Measurements from ENCODE around the gene CKAP5. TPM values are rescaled to one million over a fixed set of nuclear protein-coding genes. Genes with fewer than 3 reads are reported as not detected.

CKAP5 gene
- total RNA-seq, 1 experiment from 2014 or later: 171 TPM

DNA sequence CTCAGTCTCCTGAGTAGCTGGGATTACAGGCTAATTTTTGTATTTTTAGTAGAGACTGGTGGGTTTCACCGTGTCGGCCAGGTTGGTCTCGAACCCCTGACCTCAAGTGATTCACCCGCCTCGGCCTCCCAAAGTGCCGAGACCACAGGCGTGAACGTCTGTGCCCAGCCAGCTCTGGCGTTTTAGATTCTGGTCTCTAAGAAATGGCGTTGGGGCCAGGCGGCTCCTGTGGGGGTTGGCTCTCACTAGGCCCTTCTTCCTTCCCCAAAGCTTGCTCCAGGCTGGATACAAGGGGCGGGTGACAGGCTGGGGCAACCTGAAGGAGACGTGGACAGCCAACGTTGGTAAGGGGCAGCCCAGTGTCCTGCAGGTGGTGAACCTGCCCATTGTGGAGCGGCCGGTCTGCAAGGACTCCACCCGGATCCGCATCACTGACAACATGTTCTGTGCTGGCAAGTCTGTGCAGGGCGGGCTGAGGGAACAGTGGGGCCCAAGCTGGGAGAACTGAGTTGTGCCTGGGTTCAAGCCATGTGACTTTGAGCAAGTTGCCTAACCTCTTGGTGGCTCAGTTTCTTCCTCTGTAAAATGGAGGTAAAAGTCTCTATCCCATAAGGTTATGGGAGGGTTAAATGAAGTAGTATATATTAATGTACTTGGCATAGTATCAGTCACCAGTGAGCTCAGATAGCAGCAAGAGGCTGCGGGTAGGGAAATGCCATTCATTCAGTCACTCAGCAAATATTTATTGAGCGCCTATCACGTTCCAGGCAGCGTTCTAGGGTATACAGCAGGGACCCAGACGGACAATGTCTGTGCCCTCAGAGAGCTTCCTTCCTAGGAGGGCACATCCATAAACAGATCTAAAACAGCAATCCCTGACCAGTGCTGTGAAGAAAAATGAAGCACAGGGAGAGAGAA lies 116.7 kb downstream of the CKAP5 start:
- ATAC-seq (no peak), DNase-seq (ENCODE audit: low spot score) (no peak)
- POLR2A ChIA-PET: interaction anchor here (0.6 kb wide), 1 partner anchor 390 kb away, joined by 3 read pairs; no protein-coding TSS in a partner anchor
- Mint-ChIP-seq H3K36me3 (no peaks in the 10 kb centered on the region), H3K4me3 (no peak overlapping the region), H3K27ac (no peak overlapping the region), H3K4me1 (peaks cover 4% of the 10 kb centered on the region), H3K9me3 (no peaks in the 10 kb centered on the region), H3K27me3 (ENCODE audit: low read depth) (no peaks in the 10 kb centered on the region)
- CTCF ChIA-PET: no interaction called here
- TF ChIP-seq, protein P1, sequence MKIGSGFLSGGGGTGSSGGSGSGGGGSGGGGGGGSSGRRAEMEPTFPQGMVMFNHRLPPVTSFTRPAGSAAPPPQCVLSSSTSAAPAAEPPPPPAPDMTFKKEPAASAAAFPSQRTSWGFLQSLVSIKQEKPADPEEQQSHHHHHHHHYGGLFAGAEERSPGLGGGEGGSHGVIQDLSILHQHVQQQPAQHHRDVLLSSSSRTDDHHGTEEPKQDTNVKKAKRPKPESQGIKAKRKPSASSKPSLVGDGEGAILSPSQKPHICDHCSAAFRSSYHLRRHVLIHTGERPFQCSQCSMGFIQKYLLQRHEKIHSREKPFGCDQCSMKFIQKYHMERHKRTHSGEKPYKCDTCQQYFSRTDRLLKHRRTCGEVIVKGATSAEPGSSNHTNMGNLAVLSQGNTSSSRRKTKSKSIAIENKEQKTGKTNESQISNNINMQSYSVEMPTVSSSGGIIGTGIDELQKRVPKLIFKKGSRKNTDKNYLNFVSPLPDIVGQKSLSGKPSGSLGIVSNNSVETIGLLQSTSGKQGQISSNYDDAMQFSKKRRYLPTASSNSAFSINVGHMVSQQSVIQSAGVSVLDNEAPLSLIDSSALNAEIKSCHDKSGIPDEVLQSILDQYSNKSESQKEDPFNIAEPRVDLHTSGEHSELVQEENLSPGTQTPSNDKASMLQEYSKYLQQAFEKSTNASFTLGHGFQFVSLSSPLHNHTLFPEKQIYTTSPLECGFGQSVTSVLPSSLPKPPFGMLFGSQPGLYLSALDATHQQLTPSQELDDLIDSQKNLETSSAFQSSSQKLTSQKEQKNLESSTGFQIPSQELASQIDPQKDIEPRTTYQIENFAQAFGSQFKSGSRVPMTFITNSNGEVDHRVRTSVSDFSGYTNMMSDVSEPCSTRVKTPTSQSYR (CRISPR knock-in tag; IDR thresholded peaks at IDR 0.05): no peak
- TF ChIP-seq ZNF423 (CRISPR knock-in tag; IDR thresholded peaks at IDR 0.05) (no peak), HMGXB4 (CRISPR knock-in tag; IDR thresholded peaks at IDR 0.05) (no peak), NR1H2 (CRISPR knock-in tag; IDR thresholded peaks at IDR 0.05) (no peak), NR3C1 (CRISPR knock-in tag; conservative IDR thresholded peaks at IDR 0.05; ENCODE audit: low read depth) (no peak), ZNF138 (CRISPR knock-in tag; conservative IDR thresholded peaks at IDR 0.05) (no peak), NR2C2 (CRISPR knock-in tag; IDR thresholded peaks at IDR 0.05) (no peak), ATF3 (CRISPR knock-in tag; conservative IDR thresholded peaks at IDR 0.05) (no peak), ATF2 (CRISPR knock-in tag; IDR thresholded peaks at IDR 0.05; ENCODE audit: borderline replicate concordance, low read depth) (no peak), TP53 (CRISPR knock-in tag; IDR thresholded peaks at IDR 0.05) (no peak)
- TF ChIP-seq, protein P2, sequence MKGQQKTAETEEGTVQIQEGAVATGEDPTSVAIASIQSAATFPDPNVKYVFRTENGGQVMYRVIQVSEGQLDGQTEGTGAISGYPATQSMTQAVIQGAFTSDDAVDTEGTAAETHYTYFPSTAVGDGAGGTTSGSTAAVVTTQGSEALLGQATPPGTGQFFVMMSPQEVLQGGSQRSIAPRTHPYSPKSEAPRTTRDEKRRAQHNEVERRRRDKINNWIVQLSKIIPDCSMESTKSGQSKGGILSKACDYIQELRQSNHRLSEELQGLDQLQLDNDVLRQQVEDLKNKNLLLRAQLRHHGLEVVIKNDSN (CRISPR knock-in tag; IDR thresholded peaks at IDR 0.05): no peak

DNA sequence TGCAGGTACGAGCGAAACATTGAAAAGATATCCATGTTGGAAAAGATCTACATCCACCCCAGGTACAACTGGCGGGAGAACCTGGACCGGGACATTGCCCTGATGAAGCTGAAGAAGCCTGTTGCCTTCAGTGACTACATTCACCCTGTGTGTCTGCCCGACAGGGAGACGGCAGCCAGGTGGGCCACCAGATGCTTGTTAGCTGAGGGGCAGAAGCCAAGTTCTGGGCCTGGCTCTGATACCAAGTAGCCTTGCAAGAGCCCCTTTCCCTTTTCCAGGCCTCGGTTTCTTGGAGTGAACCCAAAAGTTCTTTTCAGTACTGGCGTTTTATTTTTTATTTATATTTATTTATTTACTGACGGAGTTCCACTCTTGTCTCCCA lies 117.4 kb downstream of the CKAP5 start:
- no peak for DNase-seq (ENCODE audit: low spot score)
- ATAC-seq: no peak
- POLR2A ChIA-PET: no interaction called here
- Mint-ChIP-seq H3K27ac (no peak overlapping the region), H3K27me3 (ENCODE audit: low read depth) (no peaks in the 10 kb centered on the region), H3K36me3 (no peaks in the 10 kb centered on the region), H3K4me1 (peaks cover 10% of the 10 kb centered on the region), H3K9me3 (no peaks in the 10 kb centered on the region), H3K4me3 (no peak overlapping the region)
- CTCF ChIA-PET: no interaction called here
- TF ChIP-seq PRRX2 (CRISPR knock-in tag; IDR thresholded peaks at IDR 0.05): no peak
- TF ChIP-seq ZNF532 (CRISPR knock-in tag; IDR thresholded peaks at IDR 0.05; ENCODE audit: borderline replicate concordance): no peak
- TF ChIP-seq ARID4B (CRISPR knock-in tag; IDR thresholded peaks at IDR 0.05; ENCODE audit: borderline replicate concordance): no peak
- no peak for TF ChIP-seq CDX4 (CRISPR knock-in tag; IDR thresholded peaks at IDR 0.05; ENCODE audit: borderline replicate concordance)
